HCT116 (cell line): ENCODE results near the gene CNNM4. TPM values are rescaled to one million over a fixed set of nuclear protein-coding genes. Genes with fewer than 3 reads are reported as not detected.

Experiments used
- ATAC-seq: fragments of 200-7000 bp; cut with Tn5 transposase; 2 replicates; pipeline ENCODE4 v1.9.1; 2020; ENCODE audit warnings: mild to moderate bottlenecking, moderate library complexity
- BruUV-seq: library from RNA; stranded (reverse); fragments of 400-500 nt; replicated peaks from 2 replicates; lab custom pipeline; 2021; lab: Mats Ljungman, UMichigan
- CTCF ChIA-PET: fragments of 300-600 bp; sonication (Branson Sonifier 250); formaldehyde crosslinking; loops from one replicate; lab custom pipeline; 2021; ENCODE audit warnings: antibody characterized with exemption; lab: Charles Lee
- POLR2A ChIA-PET: fragments of 300-600, 350-600 bp; sonication (Branson Sonifier 250); formaldehyde crosslinking; loops from one replicate; lab custom pipeline; 2021; ENCODE audit warnings: antibody characterized with exemption; lab: Charles Lee
- RAD21 ChIA-PET, 2 experiments: fragments of 300-600 bp; sonication (Branson Sonifier 250); formaldehyde crosslinking; loops; one replicate each; lab custom pipeline; 2023; ENCODE audit warnings: low total read pairs in 2 of 2; ENCODE audit not compliant: uncharacterized antibody in 2 of 2, unreplicated experiment in 2 of 2, low non-redundant PET in 1 of 2; lab: Charles Lee
- DNase-seq: peaks from one replicate; pipeline ENCODE4 v3.0.0-alpha.2; 2010; ENCODE audit warnings: low read depth, low spot score
- H2AFZ ChIP-seq: fragments of 200-600 bp; shearing (Covaris generic), sonication (generic); 2 replicates; pipeline ENCODE4 v1.6.1; 2017; ENCODE audit warnings: low read depth, mixed run types, mixed read lengths, antibody characterized with exemption, low read length; ENCODE audit not compliant: poor library complexity, severe bottlenecking
- H3K27ac ChIP-seq: 2 replicates; pipeline ENCODE4 v1.5.1; 2012; ENCODE audit warnings: low read depth, low read length
- H3K27me3 ChIP-seq: fragments of 200-600 bp; sonication (generic); 2 replicates; pipeline ENCODE4 v1.6.1; 2016; ENCODE audit warnings: mixed run types, low read length, mixed read lengths; ENCODE audit not compliant: insufficient read depth
- H3K36me3 ChIP-seq, 2 experiments: fragments of 200-500 bp in 1 of 2; fragments of 200-600 bp in 1 of 2; sonication (Bioruptor generic) in 1 of 2; sonication (generic) in 1 of 2; 2 replicates each; pipeline versions ENCODE4 v1.5.1 to v1.6.1; 2014 to 2016; ENCODE audit warnings: low read length in 2 of 2, inconsistent platforms in 1 of 2, mixed read lengths in 1 of 2, mixed run types in 1 of 2; ENCODE audit not compliant: insufficient read depth in 2 of 2, control insufficient read depth in 1 of 2
- H3K4me1 ChIP-seq, 2 experiments: fragments of 200-600 bp in 1 of 2; sonication (generic) in 1 of 2; 2 replicates each; pipeline versions ENCODE4 v1.5.1 to v1.6.1; 2012 to 2017; ENCODE audit warnings: low read length in 2 of 2, inconsistent platforms in 1 of 2, mild to moderate bottlenecking in 1 of 2, mixed read lengths in 1 of 2, mixed run types in 1 of 2, moderate library complexity in 1 of 2; ENCODE audit not compliant: insufficient read depth in 2 of 2, control insufficient read depth in 1 of 2
- H3K4me2 ChIP-seq: fragments of 200-600 bp; sonication (generic); 2 replicates; pipeline ENCODE4 v1.6.1; 2017; ENCODE audit warnings: mixed run types, low read length, mixed read lengths
- H3K4me3 ChIP-seq, 2 experiments: fragments of 200-600 bp in 1 of 2; sonication (generic) in 1 of 2; replicated peaks in 1 of 2; 2 replicates each; pipeline ENCODE4 v1.5.1; 2011 to 2016; ENCODE audit warnings: low read length in 2 of 2, control low read depth in 1 of 2, low read depth in 1 of 2, mild to moderate bottlenecking in 1 of 2, mixed read lengths in 1 of 2, mixed run types in 1 of 2
- H3K79me2 ChIP-seq: fragments of 200-600 bp; sonication (generic); 2 replicates; pipeline ENCODE4 v1.6.1; 2017; ENCODE audit warnings: mild to moderate bottlenecking, mixed run types, low read length, moderate library complexity, mixed read lengths; ENCODE audit not compliant: insufficient read depth
- H3K9ac ChIP-seq: fragments of 200-600 bp; sonication (generic); 2 replicates; pipeline ENCODE4 v1.6.1; 2016; ENCODE audit warnings: low read length, mixed read lengths
- H3K9me2 ChIP-seq: fragments of 200-600 bp; sonication (generic), shearing (Covaris generic); 2 replicates; pipeline ENCODE4 v1.6.1; 2017; ENCODE audit warnings: mixed run types, mild to moderate bottlenecking, moderate library complexity; ENCODE audit not compliant: insufficient read depth
- H3K9me3 ChIP-seq, 2 experiments: fragments of 200-500 bp in 1 of 2; fragments of 200-600 bp in 1 of 2; sonication (Bioruptor generic) in 1 of 2; sonication (generic) in 1 of 2; 2 replicates each; pipeline ENCODE4 v1.6.1; 2014 to 2017; ENCODE audit warnings: low read length in 2 of 2, mixed read lengths in 2 of 2, inconsistent platforms in 1 of 2, low read depth in 1 of 2, mild to moderate bottlenecking in 1 of 2, mixed run types in 1 of 2, moderate library complexity in 1 of 2; ENCODE audit not compliant: control insufficient read depth in 1 of 2, insufficient read depth in 1 of 2
- H4K20me1 ChIP-seq: fragments of 200-600 bp; sonication (generic), shearing (Covaris generic); 2 replicates; pipeline ENCODE4 v1.6.1; 2017; ENCODE audit warnings: mixed run types, mild to moderate bottlenecking, moderate library complexity; ENCODE audit not compliant: insufficient read depth
- EZH2phosphoT487 ChIP-seq: fragments of 200-600 bp; IDR thresholded peaks from 2 replicates; pipeline ENCODE4 v1.6.1; 2018; ENCODE audit warnings: antibody characterized with exemption, borderline replicate concordance
- SP1 ChIP-seq: IDR thresholded peaks from 2 replicates; pipeline ENCODE4 v1.6.1; 2012; ENCODE audit warnings: low read depth
- ZBTB33 ChIP-seq: IDR thresholded peaks from 2 replicates; pipeline ENCODE4 v1.6.1; 2011; ENCODE audit warnings: mild to moderate bottlenecking, low read length, moderate library complexity; ENCODE audit not compliant: insufficient replicate concordance; ENCODE audit errors: extremely low read depth
- intact Hi-C: fragments of 100-400 bp; cut with micrococcal nuclease; formaldehyde crosslinking; loops from 2 replicates; pipeline ENCODE4 v1.10.0; 2022
- total RNA-seq: library from RNA; stranded (reverse); gene quantifications from one replicate; pipeline ENCODE4 v1.2.1, GENCODE V29; 2021; ENCODE audit not compliant: unreplicated experiment

Gene CNNM4
- total RNA-seq, 1 experiment from 2014 or later = 7.9 TPM

- no peaks in the 10 kb centered on the region for H3K27me3 ChIP-seq
- H2AFZ ChIP-seq = no peak overlapping the region
- no peak for DNase-seq
- TF ChIP-seq ZBTB33 = no peak
- no peak for TF ChIP-seq EZH2phosphoT487
- TF ChIP-seq SP1 = no peak
- ChIA-PET POLR2A (no interaction called here), RAD21 (no interaction called here), CTCF (no interaction called here)
- BruUV-seq = no TSS peak
- H3K79me2 ChIP-seq = peaks cover 10% of the 10 kb centered on the region; the same call in 1 of the 2 replicates
- H3K27ac ChIP-seq = no peak overlapping the region
- no peak for ATAC-seq
- H3K9ac ChIP-seq = no peak overlapping the region
- no peaks in the 10 kb centered on the region for H3K9me3 ChIP-seq
- H3K4me2 ChIP-seq = no peak overlapping the region
- H3K4me1 ChIP-seq = peaks cover 0 to 7% of the 10 kb centered on the region in 2 experiments; a peak in 1 of 4 replicates
- H3K4me3 ChIP-seq = no peak overlapping the region
- no peaks in the 10 kb centered on the region for H3K9me2 ChIP-seq
- H3K36me3 ChIP-seq = 0 out of 4 replicates have a peak, but pooled peaks cover 0 to 4% of the 10 kb centered on the region in 2 experiments
- H4K20me1 ChIP-seq = no peaks in the 10 kb centered on the region
- intact Hi-C loops = no loop called here
Measured at GRCh38 chr2:96770442-96771202, 9.9 kb downstream of the CNNM4 start.
